NCI-H526 (cell line): Measurements from ENCODE around the gene TRAPPC1.

ENCODE experiments used
- DNase-seq, 2 experiments: peaks; one replicate each; lab custom pipeline; 2025; lab: John Stamatoyannopoulos, UW

Gene TRAPPC1

DNA sequence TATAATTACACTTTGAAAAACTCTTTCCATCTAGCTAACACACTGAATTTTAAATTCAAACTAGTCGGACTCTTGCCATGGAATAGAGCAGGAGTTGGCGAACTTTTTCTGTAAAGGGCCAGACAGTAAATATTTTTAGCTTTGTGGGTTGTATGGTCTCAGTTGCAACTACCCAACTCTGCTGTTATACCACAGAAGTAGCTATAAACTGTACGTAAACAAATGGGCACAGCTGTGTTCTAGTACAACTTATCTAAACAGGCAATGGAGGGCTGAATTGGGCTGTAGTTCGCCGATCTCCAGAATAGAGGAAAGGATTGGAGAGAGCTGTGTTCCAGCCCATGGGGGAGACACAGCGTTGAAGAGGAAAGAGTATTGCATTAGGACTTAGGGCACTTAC lies 9.0 kb upstream of the TRAPPC1 start:
- no peak for DNase-seq

DNA sequence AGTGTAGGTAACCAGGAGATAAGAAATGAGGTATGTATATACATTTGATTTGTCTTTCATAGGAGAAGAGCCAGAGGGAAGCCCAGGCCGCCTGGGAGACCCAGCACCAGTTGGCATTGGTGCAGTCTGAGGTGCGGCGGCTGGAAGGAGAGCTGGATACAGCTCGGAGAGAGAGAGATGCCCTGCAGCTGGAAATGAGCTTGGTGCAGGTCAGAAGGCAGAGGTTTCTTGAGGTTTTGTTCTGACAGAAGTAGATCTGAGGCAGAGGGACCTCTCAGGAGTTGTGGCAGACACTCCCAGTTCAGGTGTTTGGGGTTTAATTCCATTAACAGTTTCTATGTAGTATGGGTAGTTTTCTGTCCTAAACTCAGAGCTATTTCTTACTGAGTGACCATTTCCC lies 8.3 kb upstream of the TRAPPC1 start:
- DNase-seq: no peak

- no peak for DNase-seq
Measured at GRCh38 chr17:7935859-7936258, 4.1 kb upstream of the TRAPPC1 start.

- peak in 1 of 2 experiments; percentile 22 for DNase-seq
Measured at GRCh38 chr17:7932949-7933348, 1.2 kb upstream of the TRAPPC1 start.

- peak in 1 of 2 experiments; percentile 33 for DNase-seq
Measured at GRCh38 chr17:7932483-7932891, 741 bp upstream of the TRAPPC1 start.

- no peak for DNase-seq
Measured at GRCh38 chr17:7930841-7931631, 710 bp downstream of the TRAPPC1 start.

GRCh38 chr17:7929158-7930023 lies 2.4 kb downstream of the TRAPPC1 start, which contains the start of gene KCNAB3:
TSS of gene KCNAB3 (minus strand) at chr17:7929856. CDS start at chr17:7929435, 421 bp downstream.
- DNase-seq: no peak

GRCh38 chr17:7927596-7927995 lies 4.2 kb downstream of the TRAPPC1 start:
- DNase-seq: no peak

DNA sequence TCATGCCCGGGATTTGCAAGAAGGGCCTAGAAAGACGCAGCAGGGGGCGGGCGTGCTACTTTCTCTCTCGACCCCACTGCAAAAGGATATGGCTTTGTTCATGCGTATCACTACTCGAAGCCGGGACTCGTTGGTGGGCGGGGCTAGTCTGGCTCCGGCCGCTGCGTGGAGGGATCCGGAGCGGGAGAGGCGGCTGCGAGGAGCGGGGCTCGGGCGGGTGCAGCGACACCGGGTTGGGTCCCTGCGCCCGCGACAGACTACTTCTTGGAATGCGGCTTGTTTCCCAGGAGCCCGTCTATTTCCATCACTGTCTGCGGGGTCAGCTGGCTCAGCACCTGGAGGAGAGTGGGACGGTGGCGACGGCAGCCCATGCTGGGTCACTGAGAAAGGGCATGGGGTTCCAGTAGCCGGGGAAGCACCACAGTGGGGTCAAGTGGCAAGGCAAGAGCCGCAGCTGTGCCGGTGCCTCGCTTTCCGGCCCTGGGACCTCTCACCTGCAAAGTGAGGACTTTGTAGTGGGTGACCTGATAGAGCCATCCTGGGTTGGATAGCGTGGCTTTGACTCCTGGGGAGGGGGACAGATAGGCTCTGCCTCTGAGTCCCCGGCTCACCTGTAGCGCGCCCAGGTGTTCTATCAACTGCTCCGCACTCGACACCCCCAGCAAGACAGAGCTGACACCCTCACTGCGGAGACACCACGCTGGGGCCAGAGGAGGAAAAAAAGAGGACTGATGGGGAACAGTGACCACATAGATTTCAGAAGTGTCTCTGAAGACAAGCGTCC lies 8.7 kb downstream of the TRAPPC1 start:
- DNase-seq: peak in 1 of 2 experiments; percentile 57

DNA sequence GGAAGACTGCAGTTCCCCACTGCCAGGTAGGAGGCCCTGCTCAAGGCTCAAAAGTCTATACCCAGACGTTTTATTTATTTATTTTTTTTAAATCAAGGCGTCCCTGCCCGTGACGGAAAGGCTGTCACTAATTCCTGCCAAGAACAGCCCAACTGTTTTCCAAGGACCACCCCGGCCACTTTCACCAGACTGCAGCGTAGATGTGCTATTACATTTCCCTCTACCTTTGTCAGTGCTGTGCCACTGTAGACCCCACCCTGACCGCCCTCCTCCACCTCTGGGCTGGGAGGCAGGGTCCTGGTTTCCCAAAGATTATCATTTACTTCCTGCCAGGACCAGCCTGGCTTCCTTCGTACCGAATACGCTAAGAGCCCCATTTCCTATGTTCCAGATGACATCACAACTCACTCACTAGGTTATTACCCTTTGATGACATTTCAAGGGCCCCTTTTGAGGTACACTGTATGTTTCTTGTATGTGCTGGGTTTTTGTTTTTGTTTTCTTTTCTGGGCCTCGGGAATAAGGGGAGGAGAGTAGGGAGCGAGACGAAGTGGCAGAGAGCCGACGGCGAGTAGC lies 9.4 kb downstream of the TRAPPC1 start:
- no peak for DNase-seq

DNA sequence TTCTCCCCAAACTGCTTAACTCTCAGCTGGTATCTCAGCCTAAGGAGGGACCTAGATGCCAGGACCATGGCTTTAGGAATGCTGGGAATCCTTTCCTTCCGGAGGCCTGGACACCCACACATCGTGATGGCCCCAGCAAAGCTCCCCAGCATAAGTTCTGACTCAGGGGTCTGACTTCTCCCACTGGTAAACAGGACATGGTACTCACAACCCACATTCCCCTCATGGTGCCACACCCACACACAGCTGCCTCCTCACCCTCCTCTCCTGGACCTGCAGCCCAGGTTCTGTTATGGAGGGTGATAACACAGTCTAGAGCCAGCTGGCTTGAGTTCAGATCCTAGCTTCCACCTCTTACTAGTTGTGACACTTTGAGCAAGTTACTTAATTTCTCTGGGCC lies 14.9 kb downstream of the TRAPPC1 start:
- no peak for DNase-seq

DNA sequence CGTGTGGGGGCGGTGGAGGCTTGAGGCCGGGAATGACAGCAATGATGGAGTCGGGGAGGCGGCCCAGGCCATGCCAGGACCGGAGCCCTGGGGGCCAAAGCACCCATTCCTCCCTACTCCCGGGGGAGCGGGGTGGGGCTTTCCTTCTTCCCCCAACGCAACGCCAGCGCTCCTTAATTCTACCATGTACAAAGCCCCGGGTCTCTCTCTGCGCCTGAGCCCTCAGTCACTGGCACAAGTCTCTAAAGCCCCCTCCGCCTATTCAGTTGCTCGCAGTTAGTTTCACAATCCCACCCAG lies 15.4 kb downstream of the TRAPPC1 start:
- DNase-seq: no peak

DNA sequence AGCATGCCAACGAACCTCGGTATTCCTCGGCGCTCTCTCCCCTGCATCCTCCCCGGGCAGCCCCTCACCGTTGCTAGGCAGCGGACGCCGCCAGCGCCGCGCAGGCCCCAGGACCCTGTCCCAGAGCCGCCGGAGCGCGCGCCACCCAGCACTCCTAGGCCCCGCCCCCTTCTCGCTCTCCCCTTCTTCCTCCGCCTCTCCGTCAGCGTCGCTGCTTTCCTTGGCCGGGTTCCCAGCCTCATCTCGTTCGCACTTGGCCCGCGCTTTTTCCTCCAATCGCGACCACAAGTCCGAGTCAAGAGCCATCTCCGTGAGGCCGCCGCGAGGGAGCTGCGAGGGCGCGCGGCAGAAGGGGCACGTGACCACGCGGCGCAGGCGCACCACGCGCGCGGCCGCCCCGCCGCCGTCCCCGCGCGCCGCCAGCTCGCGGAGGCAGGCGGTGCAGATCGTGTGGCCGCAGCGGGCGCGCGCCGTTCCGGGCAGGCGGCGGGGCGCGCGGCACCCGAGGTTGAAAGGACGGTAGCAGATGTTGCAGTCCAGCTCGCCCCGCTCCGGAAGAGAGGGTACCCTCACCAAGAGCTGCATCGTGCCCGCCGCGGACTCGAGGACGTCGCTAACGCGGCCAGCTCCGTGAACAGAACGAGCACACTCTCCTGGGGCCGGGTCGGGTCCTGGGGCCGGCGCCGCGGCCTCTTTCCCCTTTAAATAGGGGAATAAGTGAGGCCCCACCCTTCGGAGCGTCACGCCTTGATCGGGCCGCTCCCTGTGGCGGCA lies 15.9 kb downstream of the TRAPPC1 start, which contains the start of gene RNF227:
TSS of gene RNF227 (minus strand) at position 679 of the 774 bp plus-strand sequence. CDS start at position 585, 94 bp downstream.
- peak; percentile 64 to 93 for DNase-seq

DNA sequence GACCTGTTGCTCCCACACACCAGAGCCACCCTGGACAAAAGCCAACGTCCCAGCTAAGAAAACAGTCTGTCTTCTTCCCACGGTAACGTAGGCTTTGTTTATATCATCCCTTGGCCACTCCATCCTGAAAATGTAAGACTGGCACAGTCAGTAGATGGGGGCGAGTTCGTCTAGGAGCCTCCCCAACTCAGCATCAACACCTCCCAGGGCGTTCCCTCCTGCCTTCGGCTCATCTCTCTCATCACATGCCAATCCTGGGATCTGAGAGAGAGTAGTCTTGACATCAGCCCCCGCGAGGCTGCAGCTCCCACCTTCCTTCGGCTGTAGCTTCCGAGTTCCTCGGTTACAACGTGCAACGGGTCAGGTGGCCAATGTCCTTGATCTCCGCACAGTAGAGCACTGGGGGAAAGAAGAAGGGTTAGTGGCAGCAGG lies 16.6 kb downstream of the TRAPPC1 start:
- DNase-seq: no peak

DNA sequence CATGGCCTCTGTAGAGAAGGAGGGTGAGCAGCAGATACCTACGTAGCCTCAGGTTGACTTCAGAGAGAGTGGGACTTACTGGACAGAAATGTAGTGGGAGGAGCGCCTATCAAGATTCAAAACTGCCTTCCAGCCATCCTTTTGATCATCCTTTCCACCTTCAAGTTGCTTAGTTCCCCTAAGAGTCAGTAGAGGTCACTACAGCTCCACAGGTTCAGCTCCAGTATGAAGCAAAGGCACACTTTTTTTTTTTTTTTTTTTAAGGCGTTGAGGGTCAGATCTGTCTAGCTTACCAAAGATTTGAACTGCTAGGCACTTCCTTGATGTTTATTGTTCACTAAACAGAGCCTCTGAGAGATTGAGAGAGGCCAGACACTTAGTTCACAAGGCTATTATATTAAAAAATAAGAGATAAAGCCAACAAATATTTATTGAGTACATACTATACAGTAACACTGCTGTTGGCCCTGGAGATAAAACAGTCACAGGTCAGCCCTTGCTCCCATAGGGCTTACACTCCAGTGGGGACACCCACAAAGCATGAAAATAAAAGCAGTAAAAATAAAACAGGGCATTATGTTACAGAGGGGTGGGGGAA lies 18.7 kb downstream of the TRAPPC1 start:
- DNase-seq: peak in 1 of 2 experiments; percentile 51

- DNase-seq: no peak
Measured at GRCh38 chr17:7911116-7911515, 20.6 kb downstream of the TRAPPC1 start.

GRCh38 chr17:7910711-7911110 lies 21.0 kb downstream of the TRAPPC1 start:
- DNase-seq: no peak

DNA sequence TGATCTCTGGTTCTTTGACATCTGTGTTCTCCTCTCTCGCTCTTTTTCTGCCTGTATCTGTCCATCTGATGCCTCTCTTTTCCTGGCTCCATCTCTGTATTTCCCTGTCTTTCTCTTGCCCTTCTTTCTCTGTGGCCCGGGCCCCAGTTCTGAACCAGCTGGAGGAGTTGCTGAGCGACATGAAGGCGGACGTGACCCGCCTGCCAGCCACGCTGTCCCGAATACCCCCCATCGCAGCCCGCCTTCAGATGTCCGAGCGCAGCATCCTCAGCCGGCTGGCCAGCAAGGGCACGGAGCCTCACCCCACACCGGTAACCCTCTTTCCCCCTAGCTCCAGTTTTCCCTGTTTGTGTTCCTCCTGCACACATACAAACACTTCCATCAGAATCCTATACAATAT lies 21.5 kb downstream of the TRAPPC1 start:
- DNase-seq: no peak

DNA sequence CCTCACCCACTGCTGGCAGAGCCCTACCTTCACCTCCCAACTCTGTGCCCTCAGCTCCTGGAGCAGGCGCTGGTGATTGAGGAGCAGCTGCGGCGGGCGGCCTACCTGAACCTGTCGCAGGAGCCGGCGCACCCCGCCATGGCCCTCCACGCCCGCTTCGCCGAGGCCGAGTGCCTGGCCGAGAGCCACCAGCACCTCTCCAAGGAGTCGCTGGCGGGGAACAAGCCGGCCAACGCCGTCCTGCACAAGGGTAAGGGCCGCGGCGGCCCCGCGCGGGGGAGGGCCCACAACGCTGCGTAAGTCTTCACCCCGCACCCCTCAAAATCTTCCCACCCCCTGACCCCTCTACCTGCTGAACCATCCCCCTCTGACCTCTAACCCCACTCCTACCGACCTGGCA lies 22.7 kb downstream of the TRAPPC1 start:
- DNase-seq: no peak
